K562 (cell line): ENCODE measurements around the gene SLC26A6. TPM values are rescaled to one million over a fixed set of nuclear protein-coding genes. Genes with fewer than 3 reads are reported as not detected.

Experiments used
- MAX ChIP-seq: sonication (generic); formaldehyde crosslinking; IDR thresholded peaks from 2 replicates; pipeline ENCODE4 v1.9.0; 2022; ENCODE audit warnings: mild to moderate bottlenecking, missing genetic modification reagents
- TGIF2 ChIP-seq: sonication (generic); formaldehyde crosslinking; IDR thresholded peaks from 2 replicates; pipeline ENCODE4 v1.8.1; 2022; ENCODE audit warnings: mild to moderate bottlenecking, missing genetic modification reagents, moderate library complexity
- ZEB2 ChIP-seq: fragments of 450-650 bp; IDR thresholded peaks from 2 replicates; pipeline ENCODE4 v1.6.1; 2016
- polyA plus RNA-seq, 8 experiments: library from polyadenylated mRNA; depleted of rRNA in 4 of 8; stranded (reverse) in 5 of 8; unstranded in 3 of 8; fragments of >200 nt; fragmentation: Nextera tagmentation in 2 of 8; fragmentation: Illumina TruSeq in 1 of 8; extraction: Ambion mirVana in 2 of 8; extraction: Trizol in 1 of 8; gene quantifications; 2 replicates each; pipeline versions ENCODE4 v1.2.1 to v1.2.3, GENCODE V29; 2011 to 2014; ENCODE audit warnings: inconsistent platforms in 1 of 8, missing spikeins in 1 of 8
- total RNA-seq, 7 experiments: library from RNA; depleted of rRNA in 6 of 7; stranded (reverse); fragments of >200 nt in 6 of 7; fragmentation: Illumina TruSeq in 2 of 7; extraction: Trizol in 2 of 7; gene quantifications; 2 replicates each; pipeline versions ENCODE4 v1.2.1 to v1.2.3, GENCODE V29; 2011 to 2021; ENCODE audit warnings: low replicate concordance in 1 of 7
- TF ChIP-seq, protein P1 (sequence below), 2 experiments: fragments of 450-650 bp; formaldehyde crosslinking in 1 of 2; IDR thresholded peaks; 2 replicates each; pipeline versions ENCODE4 v1.4.0 to v1.6.1; 2014 to 2020; ENCODE audit warnings: mild to moderate bottlenecking in 2 of 2, borderline replicate concordance in 1 of 2, low read depth in 1 of 2

SLC26A6 gene
- total and polyA plus RNA-seq, 9 of the 15 experiments (the other 6 are each of a cell fraction or from before 2014, with no cell fraction given) = 2.1 to 27.2 (median 14.8) TPM

DNA sequence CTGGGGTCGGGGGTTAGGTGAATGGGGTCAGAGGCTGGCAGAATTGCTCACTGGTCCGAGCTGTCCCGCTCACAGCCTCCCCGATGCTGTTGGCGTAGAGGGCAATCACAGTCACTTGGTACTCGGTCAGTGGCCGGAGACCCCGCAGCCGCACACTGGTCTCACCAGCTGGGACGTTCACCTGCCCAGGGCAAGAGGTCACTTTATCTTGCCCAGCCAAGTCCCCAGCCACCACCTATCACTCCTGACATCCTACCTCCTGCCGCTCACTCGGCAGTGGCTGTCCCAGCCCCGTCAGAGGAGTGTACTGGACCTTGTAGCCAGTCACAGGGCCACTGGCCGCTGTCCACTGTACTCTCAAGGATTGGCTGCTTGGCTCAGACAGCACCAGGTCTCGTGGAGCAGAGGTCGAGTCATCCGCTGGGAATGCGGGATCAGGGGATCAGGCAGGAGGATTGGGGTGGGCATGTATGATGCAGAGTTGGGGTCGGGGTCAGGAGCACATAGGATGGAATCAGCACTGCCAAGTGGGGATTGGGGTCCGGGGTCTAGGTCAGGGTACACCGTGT is 42.7 kb downstream of the SLC26A6 start (continued):
- TF ChIP-seq, protein P1, sequence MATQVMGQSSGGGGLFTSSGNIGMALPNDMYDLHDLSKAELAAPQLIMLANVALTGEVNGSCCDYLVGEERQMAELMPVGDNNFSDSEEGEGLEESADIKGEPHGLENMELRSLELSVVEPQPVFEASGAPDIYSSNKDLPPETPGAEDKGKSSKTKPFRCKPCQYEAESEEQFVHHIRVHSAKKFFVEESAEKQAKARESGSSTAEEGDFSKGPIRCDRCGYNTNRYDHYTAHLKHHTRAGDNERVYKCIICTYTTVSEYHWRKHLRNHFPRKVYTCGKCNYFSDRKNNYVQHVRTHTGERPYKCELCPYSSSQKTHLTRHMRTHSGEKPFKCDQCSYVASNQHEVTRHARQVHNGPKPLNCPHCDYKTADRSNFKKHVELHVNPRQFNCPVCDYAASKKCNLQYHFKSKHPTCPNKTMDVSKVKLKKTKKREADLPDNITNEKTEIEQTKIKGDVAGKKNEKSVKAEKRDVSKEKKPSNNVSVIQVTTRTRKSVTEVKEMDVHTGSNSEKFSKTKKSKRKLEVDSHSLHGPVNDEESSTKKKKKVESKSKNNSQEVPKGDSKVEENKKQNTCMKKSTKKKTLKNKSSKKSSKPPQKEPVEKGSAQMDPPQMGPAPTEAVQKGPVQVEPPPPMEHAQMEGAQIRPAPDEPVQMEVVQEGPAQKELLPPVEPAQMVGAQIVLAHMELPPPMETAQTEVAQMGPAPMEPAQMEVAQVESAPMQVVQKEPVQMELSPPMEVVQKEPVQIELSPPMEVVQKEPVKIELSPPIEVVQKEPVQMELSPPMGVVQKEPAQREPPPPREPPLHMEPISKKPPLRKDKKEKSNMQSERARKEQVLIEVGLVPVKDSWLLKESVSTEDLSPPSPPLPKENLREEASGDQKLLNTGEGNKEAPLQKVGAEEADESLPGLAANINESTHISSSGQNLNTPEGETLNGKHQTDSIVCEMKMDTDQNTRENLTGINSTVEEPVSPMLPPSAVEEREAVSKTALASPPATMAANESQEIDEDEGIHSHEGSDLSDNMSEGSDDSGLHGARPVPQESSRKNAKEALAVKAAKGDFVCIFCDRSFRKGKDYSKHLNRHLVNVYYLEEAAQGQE (IDR thresholded peaks at IDR 0.05; ENCODE audit: borderline replicate concordance) = 0 out of 2 replicates have a peak, but pooled peaks have one; percentile 9
- TF ChIP-seq, protein P1 (CRISPR knock-in tag; IDR thresholded peaks at IDR 0.05; ENCODE audit: low read depth) = no peak
- TF ChIP-seq MAX (CRISPR knock-in tag) (no peak), ZEB2 (no peak), TGIF2 (CRISPR knock-in tag) (no peak)
